HG02763 (cell line): ENCODE measurements around the gene C4orf54.

Source experiments
- ATAC-seq: cut with Tn5 transposase; IDR thresholded peaks from one replicate; pipeline ENCODE4 v1.9.1; 2021; ENCODE audit warnings: mild to moderate bottlenecking, moderate library complexity; ENCODE audit not compliant: unreplicated experiment

Gene C4orf54

DNA sequence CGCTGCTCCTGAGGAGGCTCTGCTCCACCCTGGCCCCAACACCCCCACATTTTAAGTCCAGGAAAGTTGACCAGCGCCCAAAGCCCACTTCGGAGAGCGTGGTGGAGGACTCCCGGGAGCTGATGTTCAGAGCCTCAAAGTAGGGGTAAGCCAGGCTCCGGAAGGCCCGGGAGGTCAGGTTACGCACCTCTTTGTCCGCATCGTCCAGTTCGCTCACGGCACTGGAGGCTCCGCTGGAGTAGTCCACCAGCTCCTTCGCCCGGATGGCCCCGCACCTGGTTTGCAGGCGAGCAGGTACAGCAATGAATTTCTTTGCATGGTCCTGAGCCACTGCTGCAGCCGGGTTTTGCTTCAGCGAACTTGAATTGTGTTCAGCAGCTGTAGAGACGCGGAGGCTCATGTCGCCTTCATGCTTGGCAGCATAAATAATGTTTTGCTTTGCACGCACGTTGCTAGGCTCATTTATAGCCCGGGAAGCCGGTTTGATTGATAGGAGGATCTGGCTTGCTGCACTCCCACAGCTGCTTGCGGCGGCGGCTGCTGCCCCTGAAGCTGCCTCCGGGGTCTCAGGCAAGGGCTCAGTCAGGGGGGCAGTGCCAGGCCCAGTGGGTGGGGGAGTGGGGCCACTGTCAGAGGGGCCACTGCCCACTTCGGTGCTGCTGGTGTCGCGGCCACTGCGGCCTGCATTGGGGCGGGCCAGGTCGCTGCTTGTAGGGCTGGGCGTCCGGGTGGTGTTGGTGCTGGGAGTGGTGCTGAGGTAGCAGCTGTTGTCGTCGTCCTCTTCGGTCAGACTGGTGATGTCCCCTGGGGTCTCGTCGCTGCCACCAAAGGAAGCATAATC lies 4.8 kb downstream of the C4orf54 start:
- no peak for ATAC-seq

- no peak for ATAC-seq
Observed at GRCh38 chr4:99651811-99652485, 5.7 kb downstream of the C4orf54 start.

GRCh38 chr4:99651016-99651769 lies 6.4 kb downstream of the C4orf54 start:
- ATAC-seq, result no peak

DNA sequence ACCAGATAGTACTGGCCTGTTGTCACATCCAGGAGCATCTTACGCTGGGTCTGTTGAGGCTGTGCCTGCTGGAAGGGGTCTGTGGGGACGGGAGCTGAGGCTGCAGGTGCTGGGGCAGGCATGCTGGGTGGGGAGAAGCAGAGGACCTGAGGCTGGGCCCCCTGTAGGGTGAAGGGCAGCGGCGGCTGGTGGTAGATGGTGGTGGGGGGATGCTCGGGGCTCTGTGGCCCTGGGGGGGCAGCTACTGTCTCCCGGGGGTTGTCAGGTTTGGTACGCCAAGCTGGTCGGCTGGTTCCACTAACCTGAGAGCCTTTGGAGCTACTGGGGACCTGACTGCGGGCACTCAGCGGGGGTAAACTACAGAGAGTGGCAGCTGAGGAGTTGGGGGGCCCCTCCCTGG lies 7.8 kb downstream of the C4orf54 start:
- ATAC-seq, result no peak

DNA sequence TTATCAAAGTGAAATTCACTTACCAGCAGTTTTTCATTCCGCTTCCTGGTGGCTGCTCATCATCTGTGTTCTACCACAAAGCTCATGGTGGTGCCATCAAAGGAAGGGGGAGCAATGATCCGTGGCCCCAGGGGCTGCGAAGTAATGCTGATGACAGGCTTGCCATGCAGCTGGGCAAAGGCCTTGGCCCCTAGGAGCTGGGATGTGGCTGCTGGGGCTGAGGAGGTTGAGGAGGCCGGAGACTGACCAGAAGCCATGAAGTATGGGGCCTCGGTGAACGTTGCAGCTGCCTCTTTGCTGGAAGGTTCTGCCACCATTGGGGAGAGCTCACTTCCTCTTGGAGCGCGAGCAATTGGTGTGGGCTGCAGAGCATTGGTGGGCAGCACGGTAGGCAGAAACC lies 8.4 kb downstream of the C4orf54 start:
- no peak for ATAC-seq

DNA sequence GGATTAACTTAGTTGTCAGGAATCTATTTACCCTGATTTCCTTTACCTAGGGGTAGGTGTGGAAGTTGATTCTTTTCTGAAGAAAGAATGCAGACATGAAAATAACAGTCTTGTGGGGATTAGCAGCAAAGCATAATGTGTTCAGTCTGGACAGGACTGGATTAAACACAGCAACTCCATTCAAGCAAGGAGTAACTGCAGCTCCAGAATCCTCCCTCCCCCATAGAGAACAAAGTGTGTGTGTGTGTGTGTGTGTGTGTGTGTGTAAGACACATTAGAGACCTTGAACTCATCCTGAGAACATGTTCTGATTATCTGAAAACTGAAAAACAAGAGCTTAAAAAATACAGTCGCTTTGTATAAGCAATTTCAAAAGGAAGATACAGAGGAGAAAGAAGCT lies 9.3 kb downstream of the C4orf54 start:
- no peak for ATAC-seq

- ATAC-seq, result no peak
Observed at GRCh38 chr4:99647071-99647470, 10.6 kb downstream of the C4orf54 start.

DNA sequence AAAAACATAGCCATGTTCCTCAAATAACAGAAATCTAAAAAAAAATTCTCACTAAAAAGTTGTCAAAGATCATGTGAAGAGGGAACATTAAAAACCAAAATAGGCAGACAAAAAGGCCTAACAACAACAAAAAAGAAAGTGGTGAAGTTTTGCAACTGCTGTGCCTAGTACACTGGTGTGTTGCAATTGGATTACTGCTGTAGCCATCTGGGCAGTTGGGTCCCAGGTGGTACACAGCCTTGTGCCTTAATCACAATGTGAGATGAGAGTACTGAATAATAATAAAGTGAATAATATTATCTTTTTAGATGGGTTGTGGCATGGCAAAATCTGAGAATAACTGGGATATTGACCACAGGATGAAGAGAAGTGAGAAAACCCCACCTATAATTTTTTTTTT lies 12.0 kb downstream of the C4orf54 start:
- no peak for ATAC-seq

DNA sequence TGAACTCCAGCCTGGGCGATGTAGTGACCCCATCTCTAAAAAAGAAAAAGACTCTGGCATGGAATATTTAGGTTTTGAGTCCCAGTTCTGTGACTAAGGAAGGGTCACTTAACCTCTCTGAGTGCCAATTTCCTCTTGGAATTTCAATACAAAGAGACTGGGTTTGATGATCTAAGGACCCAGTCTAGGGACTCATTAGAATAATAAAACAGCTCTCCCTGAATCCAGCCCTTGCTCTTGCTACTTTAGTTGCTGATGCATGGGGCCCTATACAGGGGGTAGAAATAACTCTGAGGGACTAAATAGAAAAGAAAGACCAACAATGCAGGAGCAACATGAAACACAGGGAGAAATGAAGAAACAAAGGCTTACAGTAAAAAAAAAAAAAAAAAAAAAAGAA lies 12.6 kb downstream of the C4orf54 start:
- ATAC-seq, result no peak

GRCh38 chr4:99644453-99644852 lies 13.2 kb downstream of the C4orf54 start:
- ATAC-seq, result no peak

DNA sequence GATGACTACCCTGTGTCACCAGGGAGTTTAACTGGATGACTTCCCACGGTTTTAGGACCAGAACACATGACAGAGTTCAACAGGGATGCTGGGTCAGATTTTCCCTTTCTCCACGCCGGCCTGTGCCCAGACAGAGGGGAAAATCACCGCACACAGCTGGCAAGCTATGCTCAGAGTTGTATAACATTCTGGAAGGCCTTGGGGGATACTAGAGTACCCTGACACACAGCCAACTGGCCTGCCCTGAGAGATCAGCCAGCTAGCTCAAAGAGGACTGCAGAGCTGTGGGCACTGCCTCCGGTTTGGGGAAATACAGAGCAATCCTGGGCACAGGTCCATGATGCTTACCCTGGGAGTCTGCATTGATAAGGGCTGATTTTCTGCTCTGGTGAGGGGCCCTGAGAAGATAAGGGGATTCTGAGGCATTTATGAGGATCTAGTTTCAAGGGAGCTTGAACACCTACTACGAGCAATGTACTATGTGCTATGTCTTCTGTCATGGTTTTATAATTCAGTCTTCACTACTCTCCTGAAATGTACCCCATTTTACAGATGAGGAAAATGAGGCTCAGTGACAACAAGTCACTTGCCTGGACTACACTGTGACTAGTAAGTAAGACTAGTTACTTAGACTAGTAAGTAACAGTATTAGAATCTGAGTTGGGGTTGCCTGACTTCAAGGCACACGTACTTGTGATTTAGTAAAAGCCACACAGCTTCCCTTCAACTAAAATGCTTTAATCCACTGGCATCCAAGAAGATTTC lies 14.7 kb downstream of the C4orf54 start:
- no peak for ATAC-seq

DNA sequence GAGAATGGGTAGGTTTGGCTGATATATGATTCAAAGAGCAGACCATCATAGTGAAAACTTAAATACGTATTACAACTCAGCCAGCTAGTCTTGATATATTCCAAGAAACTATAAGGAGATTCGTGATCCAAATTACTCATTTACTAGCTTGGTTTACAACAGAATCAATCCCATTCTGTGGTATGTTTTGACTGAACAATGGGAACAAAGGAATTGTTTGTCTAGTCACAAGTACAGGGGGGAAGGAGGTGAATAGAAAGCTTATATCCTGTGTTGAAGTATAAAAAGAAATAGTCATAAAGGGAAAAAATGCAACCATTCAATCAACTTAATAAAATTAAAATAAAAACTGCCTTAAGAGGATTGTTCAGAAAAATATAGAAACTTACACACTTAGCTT lies 17.0 kb downstream of the C4orf54 start:
- no peak for ATAC-seq

DNA sequence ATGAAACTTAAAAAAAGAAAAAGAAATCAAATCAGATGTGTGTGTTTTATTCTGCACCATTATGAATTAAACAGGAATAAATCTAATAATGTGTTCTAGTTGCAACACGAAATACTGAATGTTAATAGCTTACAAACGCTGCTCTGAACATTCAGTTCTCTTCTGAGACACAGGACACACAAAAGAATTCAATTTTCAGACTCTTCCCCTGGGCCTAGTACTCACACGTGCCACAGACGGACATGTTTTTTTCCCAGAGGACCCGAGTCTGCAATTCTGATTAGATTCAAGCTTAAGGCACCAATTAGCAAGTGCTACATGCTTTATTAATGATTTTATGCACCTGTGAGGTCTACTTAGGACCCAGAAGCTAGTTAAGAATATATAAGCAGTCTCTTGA lies 20.5 kb downstream of the C4orf54 start:
- no peak for ATAC-seq

GRCh38 chr4:99636422-99636821 lies 21.2 kb downstream of the C4orf54 start:
- no peak for ATAC-seq

- no peak for ATAC-seq
Observed at GRCh38 chr4:99635601-99636000, 22.0 kb downstream of the C4orf54 start.

DNA sequence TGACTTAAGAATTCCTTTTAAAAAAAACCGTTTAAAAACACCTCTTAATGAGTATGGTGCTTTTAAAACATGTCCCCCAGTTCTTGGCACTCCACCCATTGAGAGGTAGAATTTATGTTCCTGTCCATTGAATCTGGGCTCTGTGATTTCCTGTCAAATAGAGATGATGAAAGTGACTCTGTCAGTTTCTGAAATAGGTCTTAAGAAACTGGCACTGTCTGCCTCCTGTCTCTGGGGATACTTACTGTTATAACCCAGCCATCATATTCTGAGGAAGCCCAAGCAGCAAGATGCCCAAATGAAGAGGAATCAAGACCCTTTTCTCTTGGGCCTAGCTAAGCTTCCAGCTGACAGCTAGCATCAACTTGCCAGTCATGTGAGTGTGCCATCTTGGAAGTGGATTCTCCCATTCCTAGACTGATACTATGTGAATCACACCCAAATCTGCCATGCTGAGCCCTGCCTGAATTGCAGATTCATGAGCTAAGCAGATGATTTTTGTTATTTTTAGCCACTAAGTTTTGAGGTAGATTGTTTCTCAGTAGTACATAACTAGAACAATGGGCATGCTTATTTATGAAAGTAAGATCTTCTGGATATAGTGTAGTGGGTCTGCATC lies 22.8 kb downstream of the C4orf54 start:
- no peak for ATAC-seq

DNA sequence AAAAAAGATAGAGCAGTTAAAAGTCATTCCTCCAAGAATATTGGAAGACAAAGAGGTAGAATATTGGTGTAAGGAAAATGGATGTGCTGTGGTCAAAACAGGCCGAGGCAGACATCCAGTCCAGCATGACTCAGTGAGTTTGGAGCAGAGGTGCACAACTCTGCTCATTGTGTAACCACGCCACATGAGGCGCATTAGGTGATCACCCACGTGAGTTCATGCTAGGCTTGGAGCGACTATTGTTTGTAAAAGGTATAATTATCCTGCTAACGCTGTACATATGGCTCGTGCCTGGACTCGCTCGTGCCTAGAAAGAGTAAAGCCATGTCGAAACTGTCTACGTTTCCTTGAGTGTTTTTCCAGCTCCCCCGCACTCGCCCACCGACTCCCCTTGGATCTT lies 23.9 kb downstream of the C4orf54 start:
- ATAC-seq, result no peak

DNA sequence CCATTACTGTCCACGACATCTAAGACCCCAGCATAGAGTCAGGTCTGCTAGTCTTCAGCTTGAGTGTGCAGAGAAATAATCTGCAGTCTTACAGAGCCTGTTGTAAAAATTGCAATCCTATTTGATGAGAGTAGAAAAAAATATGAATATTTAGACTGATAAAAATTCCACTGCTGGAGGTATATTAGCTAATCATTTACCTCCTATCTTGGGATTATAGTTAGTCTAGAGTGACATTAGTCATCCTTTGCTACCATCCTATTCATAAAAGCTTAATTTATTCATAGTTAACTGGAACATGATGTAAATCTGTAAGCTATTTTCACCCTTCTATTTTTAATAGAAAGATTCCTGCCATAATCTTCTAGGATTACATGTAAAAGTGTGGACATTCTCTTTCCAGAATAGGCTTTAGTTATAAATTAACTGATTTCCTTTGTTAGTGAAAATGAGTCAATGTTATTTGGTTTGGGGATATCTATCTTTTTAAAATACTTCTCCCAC lies 26.7 kb downstream of the C4orf54 start:
- ATAC-seq, result no peak

- ATAC-seq, result no peak
Observed at GRCh38 chr4:99629962-99630554, 27.6 kb downstream of the C4orf54 start.

- no peak for ATAC-seq
Observed at GRCh38 chr4:99628040-99628439, 29.6 kb downstream of the C4orf54 start.
